HG02678 (cell line): Measurements from ENCODE around the gene SNRNP27.
A peak's percentile ranks its signal among the peaks of the same experiment; 100 is the strongest.
"Not testable (repeated sequence)": the region's sequence is repeated elsewhere in the genome, so short reads cannot be mapped to it uniquely, and the experiment has no call there.

ENCODE experiments used
- ATAC-seq: cut with Tn5 transposase; IDR thresholded peaks from one replicate; pipeline ENCODE4 v1.9.1; 2021; ENCODE audit warnings: mild to moderate bottlenecking, moderate library complexity; ENCODE audit not compliant: unreplicated experiment

Gene SNRNP27

DNA sequence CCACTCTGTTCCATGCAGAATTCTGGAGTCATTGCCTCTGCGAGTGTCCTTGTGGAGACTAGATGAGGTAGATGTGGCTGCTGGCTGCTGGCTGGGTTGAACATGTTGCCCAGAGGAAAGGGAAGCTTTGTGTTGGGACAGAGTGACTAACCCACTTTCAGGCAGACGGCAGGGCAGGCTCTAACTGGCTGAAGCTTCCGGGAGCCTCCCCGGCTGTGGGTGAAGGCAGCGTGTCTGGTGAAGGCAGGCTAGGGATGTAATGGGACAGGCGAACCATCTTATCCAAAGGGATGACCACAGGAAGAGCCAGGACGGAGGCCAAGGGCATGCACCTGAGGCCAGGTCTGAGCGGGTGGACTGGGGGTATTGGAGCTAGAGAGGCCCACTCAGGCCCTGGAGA lies 51.7 kb downstream of the SNRNP27 start:
- no peak for ATAC-seq

DNA sequence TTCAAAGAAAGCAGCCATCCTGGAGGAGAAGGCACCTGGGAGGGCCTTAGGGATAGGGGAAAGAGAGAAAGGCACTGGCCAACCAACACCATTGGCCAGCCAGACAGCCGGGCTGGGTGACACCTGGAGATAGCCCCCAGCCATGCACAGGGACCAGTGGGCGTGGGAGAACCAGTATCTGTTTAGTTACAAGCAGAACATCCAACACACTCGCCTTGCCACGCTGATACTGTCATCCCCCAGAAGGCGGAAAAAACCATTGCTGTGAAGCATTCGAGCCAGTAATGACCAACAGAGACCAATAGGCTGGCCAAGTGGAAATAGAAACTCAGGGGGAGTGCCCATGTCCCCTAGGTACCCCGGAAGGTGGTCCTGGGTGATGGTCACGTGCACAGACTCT lies 52.2 kb downstream of the SNRNP27 start:
- no peak for ATAC-seq

DNA sequence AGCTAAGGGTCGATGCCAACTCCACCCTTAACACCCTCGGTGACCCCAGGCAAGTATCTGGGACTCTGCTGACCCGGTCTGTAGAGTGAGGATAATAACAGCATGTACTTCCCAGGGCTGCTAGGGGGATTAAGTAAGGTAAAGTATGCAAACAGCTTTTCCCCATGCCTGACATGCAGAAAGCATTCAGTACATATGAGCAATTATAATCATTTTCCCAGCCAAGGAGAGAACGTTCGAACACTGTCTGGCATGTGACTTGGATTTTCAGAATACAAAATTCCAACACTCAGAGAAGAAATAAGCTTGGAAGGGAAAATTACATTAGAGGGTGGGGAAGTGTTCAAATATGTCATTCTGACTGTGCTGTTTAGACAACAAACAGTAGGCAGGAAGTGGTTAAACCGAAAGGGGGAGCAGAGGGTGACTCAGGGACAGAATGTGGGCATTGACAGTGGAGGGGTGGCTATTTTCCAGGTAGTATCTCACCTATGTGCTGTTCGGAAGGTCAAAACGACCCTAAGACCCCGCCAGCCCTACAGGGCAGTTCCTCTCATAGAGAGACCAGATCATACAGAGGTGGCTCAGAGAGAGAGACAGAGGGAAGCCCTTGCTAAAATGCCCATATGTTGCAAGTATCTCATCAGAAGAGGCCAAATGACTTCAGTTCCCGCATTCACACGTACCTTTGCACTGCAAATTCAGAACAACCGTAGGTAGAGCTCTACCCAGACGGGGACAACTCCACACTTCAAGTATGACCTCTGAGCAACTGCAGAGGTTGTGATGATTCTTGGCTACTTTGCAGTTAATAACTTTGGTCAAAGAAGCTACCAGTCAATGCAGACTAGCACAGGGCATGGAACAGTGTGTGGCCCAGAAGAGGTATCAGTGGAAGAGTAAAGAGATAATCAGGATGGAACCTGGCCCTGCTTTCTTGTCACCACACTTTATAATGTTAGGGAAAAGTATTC lies 52.9 kb downstream of the SNRNP27 start:
- ATAC-seq: peak; percentile 76

DNA sequence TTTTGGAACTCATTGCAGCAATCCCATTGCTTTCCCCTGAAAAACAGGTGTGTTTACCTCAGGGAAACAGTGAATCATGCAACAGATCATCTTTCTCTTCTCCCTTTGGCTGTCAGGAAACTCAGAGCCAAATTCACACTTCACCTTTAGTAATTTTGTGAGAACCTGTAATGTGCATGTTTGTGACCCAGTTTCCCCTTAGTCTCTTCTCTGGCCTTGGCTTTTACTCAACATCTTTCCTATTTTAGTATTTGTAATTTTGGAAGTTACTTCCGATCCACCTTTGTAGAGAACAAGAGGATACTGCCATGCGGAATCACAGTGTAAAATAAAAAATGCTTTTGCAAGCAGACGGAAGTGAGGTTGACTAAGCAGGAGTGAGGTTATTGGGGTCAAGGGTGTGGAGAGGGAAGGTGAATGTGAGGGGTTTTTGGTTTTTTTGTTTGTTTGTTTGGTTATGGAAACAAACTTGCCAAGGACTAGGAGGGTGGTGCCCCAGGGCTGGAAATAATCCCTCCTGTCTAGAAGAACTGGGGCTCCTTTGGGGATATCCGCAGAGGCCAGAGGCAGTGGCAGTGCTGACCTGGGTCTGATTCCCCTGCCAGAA lies 53.7 kb downstream of the SNRNP27 start:
- ATAC-seq: no peak

DNA sequence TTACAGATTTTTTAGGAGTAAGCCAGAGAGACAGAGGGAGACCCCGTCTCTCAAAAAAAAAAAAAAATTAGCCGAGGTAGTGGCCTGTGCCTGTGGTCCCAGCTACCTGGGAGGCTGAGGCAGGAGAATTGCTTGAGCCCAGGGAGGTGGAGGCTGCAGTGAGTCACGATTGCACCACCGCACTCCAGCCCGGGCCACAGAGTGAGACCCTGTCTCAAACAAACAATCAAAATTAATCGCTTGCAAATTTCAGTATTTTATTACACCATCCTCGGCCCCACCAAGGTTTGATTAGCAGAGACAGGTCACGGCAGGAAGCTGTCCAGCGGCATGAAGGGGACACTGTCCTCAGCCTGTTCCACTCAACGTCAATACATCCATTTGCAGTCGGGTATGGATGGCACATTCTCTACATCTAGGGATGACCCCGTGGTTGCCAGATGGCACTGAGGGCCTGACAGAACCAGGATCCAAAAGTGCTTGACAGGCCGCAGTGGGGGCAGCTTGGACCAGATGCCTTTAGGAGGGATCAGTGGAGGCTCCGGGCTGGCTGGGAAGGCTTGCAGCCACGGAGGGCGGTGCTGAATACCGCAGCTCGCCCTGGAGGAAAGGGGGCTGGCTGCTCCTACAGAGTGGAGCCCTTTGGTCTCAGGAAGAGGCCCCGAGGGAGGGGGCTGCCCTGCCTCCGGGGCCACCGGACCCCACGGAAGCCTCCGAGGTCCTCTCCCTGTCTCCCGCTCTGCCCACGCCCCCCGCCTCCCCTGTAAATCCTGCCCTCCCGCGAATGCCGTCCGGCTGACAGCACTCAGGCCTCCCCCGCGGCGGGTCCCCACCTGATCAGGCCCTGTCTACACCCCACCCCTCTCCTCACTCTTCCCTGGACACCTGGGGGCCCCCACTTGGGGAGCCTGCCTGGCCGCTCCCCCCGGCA lies 54.5 kb downstream of the SNRNP27 start:
- no peak for ATAC-seq

DNA sequence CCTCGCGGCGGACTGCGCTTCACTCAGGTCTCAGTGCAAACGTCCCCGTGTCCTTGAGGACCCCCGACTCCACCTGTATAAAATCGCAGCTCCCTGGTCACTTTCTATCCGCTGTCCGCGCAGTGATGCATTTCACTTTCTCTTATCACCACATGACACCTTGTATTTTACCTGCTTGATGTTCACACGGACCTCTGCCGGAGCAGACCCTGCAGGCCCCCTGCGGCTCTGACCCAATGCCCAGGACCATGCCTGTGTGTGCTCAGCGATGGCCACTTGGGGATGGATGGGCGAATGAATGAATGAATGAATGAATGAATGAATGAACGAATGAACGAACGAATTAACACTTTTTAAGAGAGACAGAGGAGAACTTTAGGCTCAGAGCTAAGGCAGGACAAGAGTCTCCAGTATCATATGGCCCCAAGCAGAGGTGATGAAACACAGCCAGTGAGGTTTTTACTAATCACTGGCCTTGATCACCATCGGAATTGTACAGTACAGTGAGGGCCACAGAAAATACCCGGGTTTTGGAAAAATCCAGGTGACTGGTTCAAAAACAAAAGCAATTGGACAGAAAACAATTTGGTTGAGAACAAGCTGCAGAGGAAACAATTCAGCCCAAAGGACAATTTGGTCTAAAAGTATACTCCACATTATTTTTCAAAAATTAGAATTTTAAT lies 55.3 kb downstream of the SNRNP27 start:
- no peak for ATAC-seq

DNA sequence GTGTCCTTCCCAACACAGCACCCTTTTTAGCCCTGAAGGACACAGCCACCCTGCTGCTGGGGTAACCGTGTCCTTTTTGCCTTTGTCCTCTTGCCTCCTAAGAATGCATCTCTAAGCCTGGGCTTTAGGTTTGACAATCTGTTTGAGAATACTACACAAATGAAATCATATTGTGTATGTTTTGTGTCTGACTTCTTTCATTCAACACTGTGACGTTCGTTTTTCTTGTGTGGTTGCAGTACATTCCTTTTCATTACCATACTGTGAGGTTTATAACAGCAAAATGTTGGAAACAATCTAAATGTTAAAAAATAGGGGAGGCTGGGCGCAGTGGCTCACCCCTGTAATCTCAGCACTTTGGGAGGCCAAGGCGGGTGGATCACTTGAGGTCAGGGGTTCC lies 56.5 kb downstream of the SNRNP27 start:
- ATAC-seq: no peak

DNA sequence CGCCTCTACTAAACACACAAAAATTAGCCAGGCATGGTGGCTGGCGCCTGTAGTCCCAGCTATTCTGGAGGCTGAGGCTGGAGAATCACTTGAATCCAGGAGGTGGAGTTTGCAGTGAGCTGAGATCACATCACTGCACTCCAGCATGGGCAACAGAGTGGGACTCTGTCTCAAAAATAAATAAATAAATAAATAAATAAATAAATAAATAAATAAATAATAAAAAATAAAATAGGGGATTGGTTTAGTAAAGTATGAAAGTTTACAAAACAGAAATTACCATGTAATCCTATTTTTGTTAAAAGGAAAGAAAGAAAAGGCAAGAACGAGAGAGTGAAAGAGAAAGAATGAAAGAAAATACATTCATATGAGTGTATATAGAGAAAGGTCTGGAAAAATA lies 56.9 kb downstream of the SNRNP27 start:
- ATAC-seq: not testable (repeated sequence)

DNA sequence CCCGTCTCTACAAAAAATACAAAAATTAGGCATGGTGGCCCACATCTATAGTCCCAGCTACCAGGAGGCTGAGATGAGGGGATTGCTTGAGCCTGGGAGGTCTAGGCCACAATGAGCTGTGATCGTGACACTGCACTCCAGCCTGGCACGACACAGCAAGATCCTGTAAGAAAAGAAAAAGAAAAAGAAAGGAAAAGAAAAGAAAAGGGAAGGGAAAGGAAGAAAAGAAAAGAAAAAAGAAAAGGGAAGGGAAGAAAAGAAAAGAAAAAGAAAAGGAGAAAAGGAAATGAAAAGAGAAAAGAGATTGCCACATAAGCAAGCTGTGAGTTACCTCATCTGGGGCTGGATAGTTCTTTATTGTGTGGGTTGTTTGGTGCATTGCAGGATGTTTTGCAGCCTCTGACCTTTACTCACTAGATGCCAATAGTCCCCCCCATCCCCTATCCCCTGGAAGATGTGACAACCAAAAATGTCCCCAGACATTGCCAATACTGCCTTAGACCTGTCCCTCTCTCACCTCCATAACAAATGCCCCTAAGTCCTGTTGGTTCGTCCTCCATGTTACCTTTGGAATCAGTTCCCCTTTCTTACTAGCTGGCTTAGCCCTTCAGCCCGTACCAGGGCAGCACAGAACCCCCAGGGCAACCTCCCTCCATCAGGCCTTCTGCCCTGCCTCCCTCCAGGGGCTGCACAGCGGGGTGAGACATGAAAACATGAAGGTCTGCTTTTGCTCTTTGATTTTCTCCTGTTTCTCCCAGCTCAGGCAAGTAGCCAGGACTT lies 58.8 kb downstream of the SNRNP27 start:
- ATAC-seq: no peak

DNA sequence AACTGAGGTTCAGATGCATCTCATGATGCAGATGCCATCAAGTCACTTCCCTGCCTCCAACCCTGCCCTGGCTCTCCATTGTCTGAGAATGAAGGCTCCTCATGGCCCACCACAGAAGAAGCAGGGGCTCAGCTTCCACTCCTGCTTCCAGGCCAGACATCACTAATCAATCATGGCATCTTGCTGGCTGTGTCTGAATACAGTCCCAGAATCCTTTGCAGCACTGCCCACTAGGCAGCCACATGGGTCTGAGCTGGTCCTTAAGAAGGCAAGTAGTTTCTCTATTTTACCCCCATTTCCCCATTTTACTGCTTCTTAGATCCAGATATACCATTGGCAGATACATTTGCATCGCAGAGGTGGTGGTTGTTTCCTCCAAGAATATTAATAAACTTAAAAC lies 60.3 kb downstream of the SNRNP27 start:
- no peak for ATAC-seq
